Ishikawa (cell line): ENCODE data around the gene DCN.

ENCODE experiments used
- CEBPB ChIP-seq: IDR thresholded peaks from 2 replicates; pipeline ENCODE4 v1.6.1; 2012
- CREB1 ChIP-seq: IDR thresholded peaks from 2 replicates; pipeline ENCODE4 v1.6.1; 2012; ENCODE audit warnings: low read depth
- EGR1 ChIP-seq: IDR thresholded peaks from 2 replicates; pipeline ENCODE4 v1.6.1; 2012
- EP300 ChIP-seq: IDR thresholded peaks from 2 replicates; pipeline ENCODE4 v1.6.1; 2012; ENCODE audit warnings: borderline replicate concordance
- FOXM1 ChIP-seq: IDR thresholded peaks from 2 replicates; pipeline ENCODE4 v1.6.1; 2012; ENCODE audit warnings: low read depth, borderline replicate concordance
- MAX ChIP-seq: IDR thresholded peaks from 2 replicates; pipeline ENCODE4 v1.6.1; 2012
- NFIC ChIP-seq: IDR thresholded peaks from 2 replicates; pipeline ENCODE4 v1.6.1; 2012
- RAD21 ChIP-seq: IDR thresholded peaks from 2 replicates; pipeline ENCODE4 v1.6.1; 2012; ENCODE audit warnings: low read depth
- TAF1 ChIP-seq: IDR thresholded peaks from 2 replicates; pipeline ENCODE4 v1.6.1; 2012; ENCODE audit warnings: low read depth, mild to moderate bottlenecking
- TCF12 ChIP-seq: IDR thresholded peaks from 2 replicates; pipeline ENCODE4 v1.6.1; 2012; ENCODE audit warnings: low read depth
- TEAD4 ChIP-seq: IDR thresholded peaks from 2 replicates; pipeline ENCODE4 v1.6.1; 2012
- YY1 ChIP-seq: IDR thresholded peaks from 2 replicates; pipeline ENCODE4 v1.6.1; 2012; ENCODE audit warnings: low read depth
- ZBTB7A ChIP-seq: IDR thresholded peaks from 2 replicates; pipeline ENCODE4 v1.6.1; 2012; ENCODE audit warnings: low read depth
- TF ChIP-seq, protein P1 (sequence below): IDR thresholded peaks from 2 replicates; pipeline ENCODE4 v1.6.1; 2012
- TF ChIP-seq, protein P2 (sequence below): IDR thresholded peaks from 2 replicates; pipeline ENCODE4 v1.6.1; 2012; ENCODE audit warnings: low read depth, mild to moderate bottlenecking

DCN gene

DNA sequence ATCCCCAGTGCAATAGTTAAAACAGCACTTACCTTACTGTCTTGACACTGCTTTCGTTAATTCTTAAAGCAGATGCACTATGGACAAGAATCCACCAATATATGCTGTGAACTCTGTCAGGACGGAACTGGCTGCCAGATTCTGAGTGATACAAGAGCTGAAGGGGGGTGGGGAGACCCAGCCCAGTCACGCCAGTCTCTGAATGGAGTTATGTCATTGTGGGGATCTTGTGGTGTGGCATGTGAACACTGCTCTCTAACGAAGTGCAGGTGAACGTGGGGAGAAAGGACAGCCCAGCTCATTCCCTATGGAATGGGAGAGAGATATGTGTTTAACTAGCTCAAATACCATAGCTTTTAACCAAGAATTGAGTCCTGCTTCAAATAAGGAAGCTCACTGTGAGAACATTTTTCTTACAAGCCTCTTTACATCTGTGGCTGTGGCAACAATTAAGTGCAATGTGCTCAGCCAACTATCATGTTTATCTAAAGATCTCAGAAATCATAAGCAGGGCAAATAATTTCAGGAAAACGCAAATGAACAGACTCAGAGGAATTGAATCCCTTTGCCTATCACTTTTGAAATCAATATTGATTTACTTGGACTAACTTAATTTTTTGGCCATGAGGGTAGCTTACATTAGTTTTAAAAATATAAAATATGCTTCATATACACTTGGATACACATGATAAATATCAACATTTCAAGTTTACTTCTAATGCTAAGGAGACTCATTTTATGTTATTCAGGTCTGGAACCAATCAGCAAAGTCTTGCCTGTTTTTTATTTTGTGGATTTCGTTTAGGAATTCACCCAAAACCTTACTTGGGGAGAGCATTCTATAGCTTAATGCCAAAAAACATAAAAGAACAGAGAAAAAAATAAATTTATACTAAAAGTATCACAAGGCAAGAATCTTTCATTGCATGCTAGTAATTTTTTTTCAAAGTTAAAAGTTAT, 71.0 kb downstream of the DCN start, which contains the start of gene LUM:
Gene LUM, minus strand, starts transcription at position 129 of the 960 bp plus-strand sequence. CDS start 2,515 bp downstream, outside the sequence.
- TF ChIP-seq YY1 (no peak), CEBPB (no peak), ZBTB7A (no peak), TCF12 (no peak)
- TF ChIP-seq, protein P1, sequence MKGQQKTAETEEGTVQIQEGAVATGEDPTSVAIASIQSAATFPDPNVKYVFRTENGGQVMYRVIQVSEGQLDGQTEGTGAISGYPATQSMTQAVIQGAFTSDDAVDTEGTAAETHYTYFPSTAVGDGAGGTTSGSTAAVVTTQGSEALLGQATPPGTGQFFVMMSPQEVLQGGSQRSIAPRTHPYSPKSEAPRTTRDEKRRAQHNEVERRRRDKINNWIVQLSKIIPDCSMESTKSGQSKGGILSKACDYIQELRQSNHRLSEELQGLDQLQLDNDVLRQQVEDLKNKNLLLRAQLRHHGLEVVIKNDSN, result no peak

DNA sequence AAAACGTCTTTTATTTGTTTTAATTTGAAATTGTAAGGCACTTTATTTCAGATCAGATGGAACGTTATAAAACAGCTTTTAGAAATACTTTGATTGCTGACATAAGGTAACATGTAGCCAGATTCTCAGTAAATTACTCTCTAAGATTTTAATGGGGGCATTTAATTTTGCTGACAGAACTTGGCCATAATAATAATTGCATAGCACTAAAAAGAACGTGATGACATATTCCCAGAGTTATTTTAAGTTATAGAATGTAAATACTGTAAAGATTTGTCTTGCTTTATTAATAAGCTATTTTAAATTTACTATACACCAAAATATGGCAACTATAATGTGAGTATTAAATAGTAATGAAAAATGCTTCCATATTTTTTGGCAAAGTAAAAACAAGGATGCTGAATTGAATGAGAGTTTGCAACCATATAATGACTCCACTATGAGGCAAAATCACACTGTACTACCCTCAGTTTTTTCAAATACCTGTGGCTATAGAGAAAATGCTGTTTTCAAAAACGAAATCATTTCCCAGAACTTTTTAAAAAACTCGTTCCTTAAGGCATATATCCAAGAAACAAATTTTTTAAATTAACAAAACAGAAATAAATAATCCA, 72.2 kb downstream of the DCN start:
- TF ChIP-seq YY1 (no peak), NFIC (no peak), TEAD4 (no peak), FOXM1 (no peak), RAD21 (no peak), TCF12 (no peak), TAF1 (no peak), CEBPB (no peak)
- TF ChIP-seq, protein P1, result no peak
- TF ChIP-seq, protein P2, sequence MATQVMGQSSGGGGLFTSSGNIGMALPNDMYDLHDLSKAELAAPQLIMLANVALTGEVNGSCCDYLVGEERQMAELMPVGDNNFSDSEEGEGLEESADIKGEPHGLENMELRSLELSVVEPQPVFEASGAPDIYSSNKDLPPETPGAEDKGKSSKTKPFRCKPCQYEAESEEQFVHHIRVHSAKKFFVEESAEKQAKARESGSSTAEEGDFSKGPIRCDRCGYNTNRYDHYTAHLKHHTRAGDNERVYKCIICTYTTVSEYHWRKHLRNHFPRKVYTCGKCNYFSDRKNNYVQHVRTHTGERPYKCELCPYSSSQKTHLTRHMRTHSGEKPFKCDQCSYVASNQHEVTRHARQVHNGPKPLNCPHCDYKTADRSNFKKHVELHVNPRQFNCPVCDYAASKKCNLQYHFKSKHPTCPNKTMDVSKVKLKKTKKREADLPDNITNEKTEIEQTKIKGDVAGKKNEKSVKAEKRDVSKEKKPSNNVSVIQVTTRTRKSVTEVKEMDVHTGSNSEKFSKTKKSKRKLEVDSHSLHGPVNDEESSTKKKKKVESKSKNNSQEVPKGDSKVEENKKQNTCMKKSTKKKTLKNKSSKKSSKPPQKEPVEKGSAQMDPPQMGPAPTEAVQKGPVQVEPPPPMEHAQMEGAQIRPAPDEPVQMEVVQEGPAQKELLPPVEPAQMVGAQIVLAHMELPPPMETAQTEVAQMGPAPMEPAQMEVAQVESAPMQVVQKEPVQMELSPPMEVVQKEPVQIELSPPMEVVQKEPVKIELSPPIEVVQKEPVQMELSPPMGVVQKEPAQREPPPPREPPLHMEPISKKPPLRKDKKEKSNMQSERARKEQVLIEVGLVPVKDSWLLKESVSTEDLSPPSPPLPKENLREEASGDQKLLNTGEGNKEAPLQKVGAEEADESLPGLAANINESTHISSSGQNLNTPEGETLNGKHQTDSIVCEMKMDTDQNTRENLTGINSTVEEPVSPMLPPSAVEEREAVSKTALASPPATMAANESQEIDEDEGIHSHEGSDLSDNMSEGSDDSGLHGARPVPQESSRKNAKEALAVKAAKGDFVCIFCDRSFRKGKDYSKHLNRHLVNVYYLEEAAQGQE, result no peak

DNA sequence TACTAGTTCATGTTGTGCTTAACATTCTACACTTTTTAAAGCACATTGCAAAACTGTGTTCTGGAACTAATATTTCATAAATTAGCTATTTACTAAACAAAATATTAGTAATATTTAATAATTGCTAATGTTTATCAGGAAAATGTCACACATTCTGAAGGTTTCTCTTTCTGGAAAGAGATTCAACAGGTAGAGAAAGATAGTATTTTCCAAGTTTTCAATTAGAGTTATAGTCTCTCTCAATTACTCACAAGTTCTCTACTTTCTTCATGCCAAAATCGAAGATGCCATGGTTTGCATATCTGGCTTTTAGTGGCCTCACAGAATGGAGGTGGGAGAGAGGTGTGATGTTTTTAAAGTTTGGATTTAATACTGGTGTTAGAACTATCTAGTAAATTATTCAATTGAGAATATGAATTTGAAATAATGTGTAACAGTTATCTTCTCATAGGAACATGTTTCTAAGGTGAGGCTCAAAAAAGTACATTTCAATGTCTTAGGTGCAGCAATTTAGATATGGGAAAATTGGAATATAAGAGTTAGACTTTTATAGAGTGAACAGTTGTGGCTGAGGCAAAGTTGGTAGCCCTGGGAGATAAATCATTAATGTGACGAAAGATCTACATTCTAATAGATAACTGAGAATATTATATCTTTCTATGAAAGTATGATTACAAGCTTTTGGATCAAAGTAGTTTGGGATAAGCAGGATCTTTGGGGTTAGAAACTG, 72.9 kb downstream of the DCN start:
- TF ChIP-seq EP300, result no peak
- TF ChIP-seq TAF1, result no peak
- no peak for TF ChIP-seq YY1
- no peak for TF ChIP-seq FOXM1
- TF ChIP-seq CREB1, result no peak
- no peak for TF ChIP-seq TEAD4

DNA sequence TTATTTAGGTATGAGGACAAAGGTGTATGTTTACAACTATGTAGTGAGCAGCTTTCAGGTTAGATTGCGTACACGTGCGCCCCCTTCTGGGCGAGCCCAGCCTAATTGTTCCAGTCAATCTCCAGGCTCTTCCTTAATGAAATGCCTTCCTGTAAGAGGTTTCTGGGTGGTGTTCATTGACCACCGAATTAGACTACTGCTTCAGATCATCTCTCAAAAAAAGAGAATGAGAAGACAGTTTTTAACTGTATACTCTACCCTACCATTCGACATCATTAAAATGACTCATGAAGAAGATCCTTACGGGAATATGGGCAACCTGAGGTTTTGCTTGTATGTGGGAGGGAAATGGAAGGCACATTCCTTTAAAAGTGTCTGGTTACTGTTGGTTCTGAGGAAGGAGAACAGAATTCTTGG, 73.5 kb downstream of the DCN start:
- TF ChIP-seq RAD21 (peak; percentile 57), EP300 (no peak)
- TF ChIP-seq, protein P2, result no peak

DNA sequence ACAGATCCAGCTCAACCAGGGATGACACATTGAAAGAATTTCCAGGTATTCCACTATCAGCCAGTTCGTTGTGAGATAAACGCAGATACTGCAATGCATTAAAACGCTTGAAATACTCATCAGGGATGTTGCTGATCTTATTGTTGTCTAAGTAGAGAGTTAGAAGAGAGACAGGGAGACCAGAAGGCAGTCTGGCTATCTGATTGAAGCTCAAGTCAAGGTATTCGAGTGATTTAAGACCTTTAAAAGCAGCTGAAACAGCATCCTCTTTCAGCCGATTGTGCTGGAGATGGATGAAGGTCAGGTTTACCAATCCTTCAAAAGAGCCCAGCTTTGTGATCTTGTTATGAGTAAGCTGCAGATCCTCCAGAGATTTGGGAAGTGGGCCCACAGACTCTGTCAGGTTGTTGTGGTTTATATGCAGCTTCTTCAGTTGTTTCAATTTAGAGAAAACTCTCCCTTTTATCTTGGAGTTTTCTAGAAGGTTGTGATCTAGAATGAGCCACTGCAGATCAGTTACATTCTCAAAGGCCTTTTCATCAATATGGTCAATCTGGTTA, 74.3 kb downstream of the DCN start:
- TF ChIP-seq TAF1, result no peak
- TF ChIP-seq RAD21, result no peak
- TF ChIP-seq, protein P2, result no peak
- no peak for TF ChIP-seq FOXM1
- TF ChIP-seq TEAD4, result no peak
- TF ChIP-seq NFIC, result no peak
- no peak for TF ChIP-seq ZBTB7A
- TF ChIP-seq EGR1, result no peak
- TF ChIP-seq CREB1, result no peak
- no peak for TF ChIP-seq MAX
- no peak for TF ChIP-seq EP300
- TF ChIP-seq, protein P1, result no peak
- no peak for TF ChIP-seq CEBPB
- no peak for TF ChIP-seq YY1
